Measurements from ENCODE around the gene RGS3. TPM values are rescaled to one million over a fixed set of nuclear protein-coding genes. Genes with fewer than 3 reads are reported as not detected.

RGS3 gene
- total and polyA plus RNA-seq, 2 of the 13 experiments (the other 11 are each of a cell fraction or from before 2014, with no cell fraction given), result 17.1 to 28.8 TPM

DNA sequence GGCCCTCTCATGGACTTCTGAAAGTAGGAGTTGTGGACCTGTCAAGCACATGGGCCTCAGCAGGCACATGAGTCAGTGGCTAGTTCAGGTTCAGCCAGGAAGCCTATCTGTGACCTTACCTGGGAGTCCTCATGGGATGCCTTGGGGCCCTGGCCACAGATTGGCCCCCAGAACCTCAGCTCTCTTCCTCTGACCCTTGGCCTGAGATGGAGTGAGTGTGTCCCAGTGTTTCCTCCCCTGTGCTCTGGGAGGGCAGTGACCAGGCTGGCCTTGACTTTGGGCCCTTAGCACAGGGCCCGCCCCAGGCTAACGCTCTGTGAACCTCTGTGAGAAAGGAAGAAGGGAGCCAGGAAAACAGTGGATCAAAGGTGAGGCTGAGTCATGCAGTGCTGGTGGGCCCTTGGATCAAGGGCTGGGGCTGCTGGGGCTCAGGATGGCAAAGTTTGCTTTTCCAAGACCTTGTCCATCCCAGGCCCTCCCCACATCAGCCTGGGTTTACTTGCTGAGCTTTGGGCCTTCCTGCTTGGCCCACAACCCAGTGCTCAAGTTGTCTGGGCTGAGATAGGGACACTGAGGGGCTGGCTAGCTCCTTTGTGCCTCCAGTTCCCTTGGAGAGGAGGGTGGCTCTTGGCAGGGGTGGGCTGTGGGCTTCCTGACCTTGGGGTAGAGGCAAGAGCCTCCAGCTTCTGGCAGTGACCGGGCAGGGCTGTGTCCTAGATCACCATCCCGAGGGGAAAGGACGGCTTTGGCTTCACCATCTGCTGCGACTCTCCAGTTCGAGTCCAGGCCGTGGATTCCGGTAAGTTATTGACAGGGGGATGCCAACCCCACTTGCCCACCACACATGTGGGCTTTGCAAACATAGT lies 41.4 kb downstream of the RGS3 start (continued):
- TF ChIP-seq, protein P1, sequence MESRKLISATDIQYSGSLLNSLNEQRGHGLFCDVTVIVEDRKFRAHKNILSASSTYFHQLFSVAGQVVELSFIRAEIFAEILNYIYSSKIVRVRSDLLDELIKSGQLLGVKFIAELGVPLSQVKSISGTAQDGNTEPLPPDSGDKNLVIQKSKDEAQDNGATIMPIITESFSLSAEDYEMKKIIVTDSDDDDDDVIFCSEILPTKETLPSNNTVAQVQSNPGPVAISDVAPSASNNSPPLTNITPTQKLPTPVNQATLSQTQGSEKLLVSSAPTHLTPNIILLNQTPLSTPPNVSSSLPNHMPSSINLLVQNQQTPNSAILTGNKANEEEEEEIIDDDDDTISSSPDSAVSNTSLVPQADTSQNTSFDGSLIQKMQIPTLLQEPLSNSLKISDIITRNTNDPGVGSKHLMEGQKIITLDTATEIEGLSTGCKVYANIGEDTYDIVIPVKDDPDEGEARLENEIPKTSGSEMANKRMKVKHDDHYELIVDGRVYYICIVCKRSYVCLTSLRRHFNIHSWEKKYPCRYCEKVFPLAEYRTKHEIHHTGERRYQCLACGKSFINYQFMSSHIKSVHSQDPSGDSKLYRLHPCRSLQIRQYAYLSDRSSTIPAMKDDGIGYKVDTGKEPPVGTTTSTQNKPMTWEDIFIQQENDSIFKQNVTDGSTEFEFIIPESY (CRISPR knock-in tag; IDR thresholded peaks at IDR 0.05), result peak; percentile 69
- TF ChIP-seq HMG20A (CRISPR knock-in tag; IDR thresholded peaks at IDR 0.05; ENCODE audit: borderline replicate concordance) (peak; percentile 96), NR2F6 (IDR thresholded peaks at IDR 0.05) (peak; percentile 96), NR2F6 (CRISPR knock-in tag; IDR thresholded peaks at IDR 0.05) (peak; percentile 99), E2F2 (CRISPR knock-in tag; IDR thresholded peaks at IDR 0.05; ENCODE audit: borderline replicate concordance) (no peak), STAT6 (CRISPR knock-in tag; IDR thresholded peaks at IDR 0.05; ENCODE audit: borderline replicate concordance) (peak; percentile 98), ZNF430 (CRISPR knock-in tag; IDR thresholded peaks at IDR 0.05) (peak; percentile 93), RBFOX2 (IDR thresholded peaks at IDR 0.05; ENCODE audit: low read depth, low read length) (no peak), TSC22D2 (CRISPR knock-in tag; IDR thresholded peaks at IDR 0.05; ENCODE audit: borderline replicate concordance) (no peak; the same call in 1 of the 2 replicates), TBP (CRISPR knock-in tag; IDR thresholded peaks at IDR 0.05) (no peak), HMG20B (CRISPR knock-in tag; conservative IDR thresholded peaks at IDR 0.05) (peak; percentile 85), ZNF414 (CRISPR knock-in tag; IDR thresholded peaks at IDR 0.05) (peak; percentile 96), HCFC1 (IDR thresholded peaks at IDR 0.05; ENCODE audit: low read depth, low read length) (no peak), ZNF710 (CRISPR knock-in tag; IDR thresholded peaks at IDR 0.05; ENCODE audit: borderline replicate concordance) (peak; percentile 100), ZNF253 (CRISPR knock-in tag; IDR thresholded peaks at IDR 0.05; ENCODE audit: borderline replicate concordance) (no peak), ARID2 (CRISPR knock-in tag; IDR thresholded peaks at IDR 0.05; ENCODE audit: borderline replicate concordance) (peak; percentile 78; the same call in 1 of the 2 replicates), NKX3-1 (CRISPR knock-in tag; IDR thresholded peaks at IDR 0.05) (peak; percentile 25; the same call in 1 of the 2 replicates), ZNF790 (CRISPR knock-in tag; IDR thresholded peaks at IDR 0.05; ENCODE audit: borderline replicate concordance) (no peak; the same call in 1 of the 2 replicates), KAT2B (IDR thresholded peaks at IDR 0.05; ENCODE audit: borderline replicate concordance, low read depth, low read length) (no peak), DRAP1 (CRISPR knock-in tag; IDR thresholded peaks at IDR 0.05) (peak; percentile 70), ZNF263 (CRISPR knock-in tag; IDR thresholded peaks at IDR 0.05) (peak; percentile 83)
